Measurements from ENCODE around the gene CPD. TPM values are rescaled to one million over a fixed set of nuclear protein-coding genes. Genes with fewer than 3 reads are reported as not detected.

The CPD gene
- total RNA-seq, 1 experiment from 2014 or later: 43.6 TPM

GRCh38 chr17:30363715-30364202 lies 15.0 kb upstream of the CPD start:
- Histone ChIP-seq H3K27me3 (replicated peaks) (no peaks in the 10 kb centered on the region), H3K4me3 (no peak overlapping the region), H3K27ac (no peak overlapping the region), H3K36me3 (no peaks in the 10 kb centered on the region), H3K4me1 (replicated peaks) (no peaks in the 10 kb centered on the region), H3K9me3 (replicated peaks) (no peaks in the 10 kb centered on the region; the same call in 1 of the 2 replicates)
- DNase-seq (ENCODE audit: low read depth in 1 of 2, low spot score in 2 of 2): no peak

- Histone ChIP-seq H3K4me3 (no peak overlapping the region), H3K4me1 (replicated peaks) (no peaks in the 10 kb centered on the region)
- DNase-seq (ENCODE audit: low read depth in 1 of 2, low spot score in 2 of 2): no peak
Measured at GRCh38 chr17:30366536-30366935, 12.2 kb upstream of the CPD start.

GRCh38 chr17:30368912-30369720 lies 9.6 kb upstream of the CPD start:
- Histone ChIP-seq H3K4me1 (replicated peaks) (no peaks in the 10 kb centered on the region), H3K27ac (no peak overlapping the region), H3K27me3 (replicated peaks) (no peaks in the 10 kb centered on the region), H3K4me3 (no peak overlapping the region), H3K9me3 (replicated peaks) (no peaks in the 10 kb centered on the region), H3K36me3 (no peaks in the 10 kb centered on the region)
- no peak for DNase-seq (ENCODE audit: low read depth in 1 of 2, low spot score in 2 of 2)

More at GRCh38 chr17:30366536-30366935, 12.2 kb upstream of the CPD start:
- H3K36me3 ChIP-seq: no peaks in the 10 kb centered on the region
- no peak overlapping the region for H3K27ac ChIP-seq
- H3K27me3 ChIP-seq (replicated peaks): no peaks in the 10 kb centered on the region
- no peaks in the 10 kb centered on the region; the same call in 1 of the 2 replicates for H3K9me3 ChIP-seq (replicated peaks)

- Histone ChIP-seq H3K4me3 (no peak overlapping the region), H3K4me1 (replicated peaks) (no peaks in the 10 kb centered on the region), H3K36me3 (no peaks in the 10 kb centered on the region), H3K27me3 (replicated peaks) (no peaks in the 10 kb centered on the region), H3K9me3 (replicated peaks) (no peaks in the 10 kb centered on the region), H3K27ac (no peak overlapping the region)
- DNase-seq (ENCODE audit: low read depth in 1 of 2, low spot score in 2 of 2): no peak
Measured at GRCh38 chr17:30369995-30370394, 8.7 kb upstream of the CPD start.

GRCh38 chr17:30372755-30373154 lies 6.0 kb upstream of the CPD start:
- H3K4me3 ChIP-seq: no peak overlapping the region
- H3K27ac ChIP-seq: no peak overlapping the region
- H3K9me3 ChIP-seq (replicated peaks): no peaks in the 10 kb centered on the region
- DNase-seq (ENCODE audit: low read depth in 1 of 2, low spot score in 2 of 2): no peak
- H3K4me1 ChIP-seq (replicated peaks): peaks cover 12% of the 10 kb centered on the region
- no peaks in the 10 kb centered on the region for H3K27me3 ChIP-seq (replicated peaks)
- H3K36me3 ChIP-seq: no peaks in the 10 kb centered on the region

- Histone ChIP-seq H3K9me3 (replicated peaks) (no peaks in the 10 kb centered on the region), H3K36me3 (peaks cover 5% of the 10 kb centered on the region), H3K4me1 (replicated peaks) (peaks cover 28% of the 10 kb centered on the region), H3K4me3 (no peak overlapping the region), H3K27ac (no peak overlapping the region), H3K27me3 (replicated peaks) (no peaks in the 10 kb centered on the region)
- DNase-seq (ENCODE audit: low read depth in 1 of 2, low spot score in 2 of 2): no peak
Measured at GRCh38 chr17:30375661-30376060, 3.1 kb upstream of the CPD start.

GRCh38 chr17:30376621-30377452 lies 1.9 kb upstream of the CPD start:
- Histone ChIP-seq H3K27ac (no peak overlapping the region), H3K4me1 (replicated peaks) (peaks cover 29% of the 10 kb centered on the region), H3K4me3 (no peak overlapping the region), H3K36me3 (peaks cover 5% of the 10 kb centered on the region), H3K9me3 (replicated peaks) (no peaks in the 10 kb centered on the region), H3K27me3 (replicated peaks) (no peaks in the 10 kb centered on the region)
- peak in 1 of 2 experiments; percentile 51 for DNase-seq (ENCODE audit: low read depth in 1 of 2, low spot score in 2 of 2)

GRCh38 chr17:30377574-30378240 lies 1.0 kb upstream of the CPD start:
- Histone ChIP-seq H3K27ac (no peak overlapping the region), H3K36me3 (peaks cover 5% of the 10 kb centered on the region), H3K4me1 (replicated peaks) (peaks cover 29% of the 10 kb centered on the region), H3K9me3 (replicated peaks) (no peaks in the 10 kb centered on the region), H3K4me3 (no peak overlapping the region), H3K27me3 (replicated peaks) (no peaks in the 10 kb centered on the region)
- DNase-seq (ENCODE audit: low read depth in 1 of 2, low spot score in 2 of 2): no peak

- peaks cover 29% of the 10 kb centered on the region for H3K4me1 ChIP-seq (replicated peaks)
- no peak overlapping the region for H3K27ac ChIP-seq
- H3K4me3 ChIP-seq: peak overlapping the region; percentile 89
- no peaks in the 10 kb centered on the region for H3K9me3 ChIP-seq (replicated peaks)
- H3K27me3 ChIP-seq (replicated peaks): no peaks in the 10 kb centered on the region
- H3K36me3 ChIP-seq: peaks cover 5% of the 10 kb centered on the region
- DNase-seq (ENCODE audit: low read depth in 1 of 2, low spot score in 2 of 2): no peak
Measured at GRCh38 chr17:30378241-30378824, 394 bp upstream of the CPD start.

- Histone ChIP-seq H3K9me3 (replicated peaks) (no peaks in the 10 kb centered on the region), H3K27me3 (replicated peaks) (no peaks in the 10 kb centered on the region), H3K4me1 (replicated peaks) (peaks cover 29% of the 10 kb centered on the region), H3K27ac (no peak overlapping the region; the same call in 1 of the 2 replicates), H3K36me3 (peaks cover 5% of the 10 kb centered on the region), H3K4me3 (peak overlapping the region; percentile 89)
- peak in 1 of 2 experiments; percentile 24 for DNase-seq (ENCODE audit: low read depth in 1 of 2, low spot score in 2 of 2)
Measured at GRCh38 chr17:30379303-30379902, 676 bp downstream of the CPD start.

- H3K27ac ChIP-seq: no peak overlapping the region
- peaks cover 29% of the 10 kb centered on the region for H3K4me1 ChIP-seq (replicated peaks)
Measured at GRCh38 chr17:30379903-30380381, 1.2 kb downstream of the CPD start.

GRCh38 chr17:30380643-30381339 lies 2.1 kb downstream of the CPD start:
- DNase-seq (ENCODE audit: low read depth in 1 of 2, low spot score in 2 of 2): no peak
- H3K9me3 ChIP-seq (replicated peaks): no peaks in the 10 kb centered on the region; the same call in 1 of the 2 replicates
- H3K27me3 ChIP-seq (replicated peaks): no peaks in the 10 kb centered on the region
- H3K27ac ChIP-seq: no peak overlapping the region
- H3K4me1 ChIP-seq (replicated peaks): peaks cover 29% of the 10 kb centered on the region
- no peak overlapping the region; the same call in 1 of the 2 replicates for H3K4me3 ChIP-seq
- H3K36me3 ChIP-seq: peaks cover 13% of the 10 kb centered on the region

More at GRCh38 chr17:30379903-30380381, 1.2 kb downstream of the CPD start:
- peaks cover 6% of the 10 kb centered on the region for H3K36me3 ChIP-seq
- peak overlapping the region; percentile 89 for H3K4me3 ChIP-seq
- DNase-seq (ENCODE audit: low read depth in 1 of 2, low spot score in 2 of 2): no peak
- no peaks in the 10 kb centered on the region; the same call in 1 of the 2 replicates for H3K9me3 ChIP-seq (replicated peaks)
- H3K27me3 ChIP-seq (replicated peaks): no peaks in the 10 kb centered on the region
